Neural crest cell (in vitro differentiated cells): Measurements from ENCODE around the gene CD109. TPM values are rescaled to one million over a fixed set of nuclear protein-coding genes. Genes with fewer than 3 reads are reported as not detected.
A peak's percentile ranks its signal among the peaks of the same experiment; 100 is the strongest.
"Not testable (repeated sequence)": the region's sequence is repeated elsewhere in the genome, so short reads cannot be mapped to it uniquely, and the experiment has no call there.

Source experiments
- DNase-seq: peaks from one replicate; pipeline ENCODE4 v3.0.0; 2021; ENCODE audit warnings: low read depth, mixed read lengths, low spot score
- H3K27ac Mint-ChIP-seq: one replicate; pipeline ENCODE4 v1.8.0; 2021; ENCODE audit warnings: mild to moderate bottlenecking, mixed read lengths; ENCODE audit not compliant: unreplicated experiment
- H3K27me3 Mint-ChIP-seq: 2 replicates; pipeline ENCODE4 v1.8.0; 2021; ENCODE audit warnings: low read depth, mild to moderate bottlenecking, mixed read lengths
- H3K36me3 Mint-ChIP-seq: 2 replicates; pipeline ENCODE4 v1.8.0; 2021; ENCODE audit warnings: low read depth, mild to moderate bottlenecking, mixed read lengths
- H3K4me1 Mint-ChIP-seq: 2 replicates; pipeline ENCODE4 v1.8.0; 2021; ENCODE audit warnings: mixed read lengths
- H3K4me3 Mint-ChIP-seq: one replicate; pipeline ENCODE4 v1.8.0; 2021; ENCODE audit warnings: mild to moderate bottlenecking, mixed read lengths
- H3K9me3 Mint-ChIP-seq: 2 replicates; pipeline ENCODE4 v1.8.0; 2021; ENCODE audit warnings: mixed read lengths
- total RNA-seq: library from RNA; stranded (reverse); gene quantifications from 2 replicates; pipeline ENCODE4 v1.2.1, GENCODE V29; 2021
- TF ChIP-seq, protein P1 (sequence below): fragments of 200-600 bp; sonication (generic); conservative IDR thresholded peaks from 2 replicates; pipeline ENCODE4 v1.5.0; 2021; ENCODE audit warnings: antibody characterized with exemption, mild to moderate bottlenecking

Gene CD109
- total RNA-seq, 1 donor from 2014 or later, result 0.84 TPM

DNA sequence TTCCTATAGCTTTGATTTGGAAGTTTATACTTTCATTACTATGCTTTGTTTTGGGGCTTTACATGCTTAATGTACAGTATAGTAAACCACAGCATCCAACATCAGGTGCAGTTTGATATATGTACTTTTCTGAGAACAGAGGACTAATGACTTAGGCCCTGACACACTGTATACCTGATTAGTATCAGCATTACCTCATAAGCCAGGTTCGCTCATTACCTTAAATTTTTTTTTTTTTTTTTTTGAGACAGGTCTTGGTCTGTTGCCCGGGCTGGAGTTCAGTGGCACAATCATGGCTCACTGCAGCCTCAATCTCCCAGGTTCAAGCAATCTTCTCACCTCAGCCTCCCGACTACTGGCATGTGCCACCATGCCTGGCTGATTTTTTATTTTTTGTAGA is 28.4 kb downstream of the CD109 start:
- H3K27ac Mint-ChIP-seq, result no peak overlapping the region
- DNase-seq, result no peak

GRCh38 chr6:73725192-73725591 is 29.2 kb downstream of the CD109 start:
- not testable (repeated sequence) for DNase-seq, H3K4me3 Mint-ChIP-seq, H3K27ac Mint-ChIP-seq, H3K36me3 Mint-ChIP-seq, H3K4me1 Mint-ChIP-seq, H3K9me3 Mint-ChIP-seq, H3K27me3 Mint-ChIP-seq

More for the DNA sequence above, 28.4 kb downstream of the CD109 start:
- Mint-ChIP-seq H3K27me3 (no peaks in the 10 kb centered on the region), H3K9me3 (no peaks in the 10 kb centered on the region), H3K4me3 (no peak overlapping the region), H3K4me1 (no peaks in the 10 kb centered on the region), H3K36me3 (no peaks in the 10 kb centered on the region)
- TF ChIP-seq, protein P1, sequence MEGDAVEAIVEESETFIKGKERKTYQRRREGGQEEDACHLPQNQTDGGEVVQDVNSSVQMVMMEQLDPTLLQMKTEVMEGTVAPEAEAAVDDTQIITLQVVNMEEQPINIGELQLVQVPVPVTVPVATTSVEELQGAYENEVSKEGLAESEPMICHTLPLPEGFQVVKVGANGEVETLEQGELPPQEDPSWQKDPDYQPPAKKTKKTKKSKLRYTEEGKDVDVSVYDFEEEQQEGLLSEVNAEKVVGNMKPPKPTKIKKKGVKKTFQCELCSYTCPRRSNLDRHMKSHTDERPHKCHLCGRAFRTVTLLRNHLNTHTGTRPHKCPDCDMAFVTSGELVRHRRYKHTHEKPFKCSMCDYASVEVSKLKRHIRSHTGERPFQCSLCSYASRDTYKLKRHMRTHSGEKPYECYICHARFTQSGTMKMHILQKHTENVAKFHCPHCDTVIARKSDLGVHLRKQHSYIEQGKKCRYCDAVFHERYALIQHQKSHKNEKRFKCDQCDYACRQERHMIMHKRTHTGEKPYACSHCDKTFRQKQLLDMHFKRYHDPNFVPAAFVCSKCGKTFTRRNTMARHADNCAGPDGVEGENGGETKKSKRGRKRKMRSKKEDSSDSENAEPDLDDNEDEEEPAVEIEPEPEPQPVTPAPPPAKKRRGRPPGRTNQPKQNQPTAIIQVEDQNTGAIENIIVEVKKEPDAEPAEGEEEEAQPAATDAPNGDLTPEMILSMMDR, result no peak

GRCh38 chr6:73727114-73727513 is 31.1 kb downstream of the CD109 start:
- H3K27ac Mint-ChIP-seq, result no peak overlapping the region
- H3K27me3 Mint-ChIP-seq, result no peaks in the 10 kb centered on the region
- TF ChIP-seq, protein P1, result no peak
- no peaks in the 10 kb centered on the region for H3K9me3 Mint-ChIP-seq
- no peak overlapping the region for H3K4me3 Mint-ChIP-seq
- H3K36me3 Mint-ChIP-seq, result no peaks in the 10 kb centered on the region
- DNase-seq, result no peak
- no peaks in the 10 kb centered on the region for H3K4me1 Mint-ChIP-seq

GRCh38 chr6:73728548-73729205 is 32.7 kb downstream of the CD109 start:
- H3K4me1 Mint-ChIP-seq, result no peaks in the 10 kb centered on the region
- TF ChIP-seq, protein P1, result no peak
- no peaks in the 10 kb centered on the region for H3K27me3 Mint-ChIP-seq
- no peak for DNase-seq
- no peaks in the 10 kb centered on the region for H3K36me3 Mint-ChIP-seq
- H3K4me3 Mint-ChIP-seq, result no peak overlapping the region
- no peak overlapping the region for H3K27ac Mint-ChIP-seq
- no peaks in the 10 kb centered on the region for H3K9me3 Mint-ChIP-seq

DNA sequence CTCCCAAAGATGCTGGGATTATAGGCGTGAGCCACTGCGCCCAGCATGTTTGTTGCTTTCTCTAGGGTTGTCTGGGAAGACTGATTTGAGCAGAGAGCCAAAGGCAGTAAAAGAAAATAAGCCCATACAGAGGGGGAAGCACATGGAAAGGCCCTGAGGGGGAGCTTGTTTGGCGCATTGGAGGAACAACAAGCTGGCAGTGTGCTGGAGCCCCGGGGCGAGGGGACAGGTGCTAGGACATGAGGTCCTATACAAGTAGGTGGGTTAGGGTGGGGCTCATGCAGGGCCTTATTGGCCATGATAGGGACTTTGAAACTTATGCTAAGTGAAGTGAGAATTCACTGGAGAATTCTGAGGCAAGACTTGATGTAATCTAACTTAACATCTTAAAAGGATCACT is 35.3 kb downstream of the CD109 start:
- Mint-ChIP-seq H3K27me3 (no peaks in the 10 kb centered on the region), H3K4me1 (no peaks in the 10 kb centered on the region), H3K4me3 (no peak overlapping the region), H3K9me3 (no peaks in the 10 kb centered on the region), H3K27ac (no peak overlapping the region), H3K36me3 (no peaks in the 10 kb centered on the region)
- DNase-seq, result no peak
- TF ChIP-seq, protein P1, result no peak

DNA sequence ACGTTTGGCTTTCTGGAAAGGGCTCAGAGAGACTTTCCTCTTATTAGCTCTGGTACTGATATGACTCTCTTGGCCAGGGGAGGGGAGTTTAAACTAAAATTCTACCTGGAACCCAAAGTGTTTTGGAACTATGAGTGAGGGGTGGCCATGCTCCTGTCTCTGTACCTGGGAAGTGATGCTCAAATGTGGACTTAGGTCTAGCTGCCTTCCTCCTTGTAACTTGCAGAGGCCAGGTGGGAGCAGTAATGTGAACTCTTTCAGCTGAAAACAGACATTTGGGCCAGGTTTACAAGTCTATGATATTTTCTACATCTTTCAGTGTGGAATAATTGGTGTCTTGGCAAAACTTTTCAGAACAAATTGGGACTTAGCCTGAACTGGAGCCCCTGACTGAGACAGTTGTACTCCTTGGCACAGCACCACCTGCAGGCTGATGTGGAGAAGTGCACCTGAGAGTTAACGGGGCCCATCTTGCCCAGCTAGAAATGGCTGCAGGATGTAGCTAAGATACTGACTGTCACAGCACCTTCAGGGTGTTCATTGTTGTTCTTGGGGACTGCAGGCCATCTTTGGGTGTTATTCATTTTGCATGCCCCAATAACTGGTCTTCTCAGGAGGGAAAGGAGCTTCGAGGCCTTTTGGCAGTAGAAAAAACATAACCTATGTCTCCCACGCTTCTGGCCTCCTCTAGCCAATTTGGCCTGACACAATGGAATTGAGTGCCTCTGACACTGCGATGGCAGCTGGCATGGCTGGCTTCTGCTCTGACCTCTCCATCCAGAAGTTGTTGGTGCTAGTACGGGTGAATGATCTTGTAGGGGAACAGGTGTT is 37.1 kb downstream of the CD109 start:
- H3K36me3 Mint-ChIP-seq, result no peaks in the 10 kb centered on the region
- H3K27ac Mint-ChIP-seq, result no peak overlapping the region
- H3K4me3 Mint-ChIP-seq, result no peak overlapping the region
- TF ChIP-seq, protein P1, result peak; percentile 87
- H3K4me1 Mint-ChIP-seq, result no peaks in the 10 kb centered on the region
- DNase-seq, result peak; percentile 78
- H3K9me3 Mint-ChIP-seq, result no peaks in the 10 kb centered on the region
- H3K27me3 Mint-ChIP-seq, result peaks cover 1% of the 10 kb centered on the region
